GM18502 (cell line): ENCODE results near the gene SUCO.
"Not testable (repeated sequence)": the region's sequence is repeated elsewhere in the genome, so short reads cannot be mapped to it uniquely, and the experiment has no call there.

Source experiments
- ATAC-seq: cut with Tn5 transposase; IDR thresholded peaks from one replicate; pipeline ENCODE4 v1.9.1; 2021; ENCODE audit warnings: mild to moderate bottlenecking; ENCODE audit not compliant: unreplicated experiment, poor library complexity

The SUCO gene

DNA sequence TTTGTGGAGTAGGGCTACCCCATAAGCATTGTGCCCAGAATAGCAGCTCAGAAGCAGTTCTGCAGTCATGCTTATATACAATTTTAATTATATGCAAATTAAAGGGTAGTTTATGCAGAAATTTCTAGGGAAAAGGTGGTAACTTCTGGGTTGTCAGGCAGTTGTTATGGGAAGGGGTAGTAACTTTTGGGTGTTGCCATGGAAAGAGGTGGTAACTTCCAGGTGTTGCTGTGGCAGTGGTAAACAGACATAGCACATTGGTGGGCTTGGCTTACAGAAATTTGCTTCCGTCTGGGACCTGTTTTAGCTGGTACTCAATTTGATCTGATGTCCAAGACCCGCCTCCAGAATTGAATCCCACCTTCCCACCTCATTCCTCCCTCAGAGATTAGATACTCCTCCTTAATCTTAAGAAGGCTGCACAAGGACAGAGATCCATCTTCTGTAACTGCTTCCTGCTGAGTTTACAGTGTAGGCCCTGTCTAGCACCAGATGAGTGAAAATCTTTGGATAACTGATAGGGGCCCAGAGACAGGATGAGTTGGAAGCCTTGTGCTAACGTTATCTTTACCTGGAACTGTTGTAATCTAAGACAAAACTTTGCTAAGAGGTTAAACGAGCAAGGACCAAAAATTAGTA lies 26.7 kb downstream of the SUCO start:
- no peak for ATAC-seq

DNA sequence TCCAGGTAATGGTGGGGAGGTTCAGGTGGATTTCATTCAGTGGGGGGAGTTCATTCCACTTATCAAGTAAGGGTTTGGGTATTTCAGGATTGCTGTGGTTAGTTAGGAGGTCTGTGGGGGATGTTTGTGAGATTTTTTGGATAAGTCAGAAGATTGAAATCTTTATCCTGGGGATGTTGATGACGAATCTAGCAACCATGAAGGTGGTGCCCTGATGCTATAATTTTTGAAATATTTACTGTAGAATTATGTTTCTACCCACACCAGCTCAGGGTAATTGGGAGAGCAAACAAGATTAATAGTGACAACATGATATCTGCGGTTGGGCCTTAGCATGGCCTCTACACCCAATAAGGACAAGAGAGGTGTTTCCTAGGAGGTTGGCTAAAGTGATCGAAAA lies 28.3 kb downstream of the SUCO start:
- no peak for ATAC-seq

DNA sequence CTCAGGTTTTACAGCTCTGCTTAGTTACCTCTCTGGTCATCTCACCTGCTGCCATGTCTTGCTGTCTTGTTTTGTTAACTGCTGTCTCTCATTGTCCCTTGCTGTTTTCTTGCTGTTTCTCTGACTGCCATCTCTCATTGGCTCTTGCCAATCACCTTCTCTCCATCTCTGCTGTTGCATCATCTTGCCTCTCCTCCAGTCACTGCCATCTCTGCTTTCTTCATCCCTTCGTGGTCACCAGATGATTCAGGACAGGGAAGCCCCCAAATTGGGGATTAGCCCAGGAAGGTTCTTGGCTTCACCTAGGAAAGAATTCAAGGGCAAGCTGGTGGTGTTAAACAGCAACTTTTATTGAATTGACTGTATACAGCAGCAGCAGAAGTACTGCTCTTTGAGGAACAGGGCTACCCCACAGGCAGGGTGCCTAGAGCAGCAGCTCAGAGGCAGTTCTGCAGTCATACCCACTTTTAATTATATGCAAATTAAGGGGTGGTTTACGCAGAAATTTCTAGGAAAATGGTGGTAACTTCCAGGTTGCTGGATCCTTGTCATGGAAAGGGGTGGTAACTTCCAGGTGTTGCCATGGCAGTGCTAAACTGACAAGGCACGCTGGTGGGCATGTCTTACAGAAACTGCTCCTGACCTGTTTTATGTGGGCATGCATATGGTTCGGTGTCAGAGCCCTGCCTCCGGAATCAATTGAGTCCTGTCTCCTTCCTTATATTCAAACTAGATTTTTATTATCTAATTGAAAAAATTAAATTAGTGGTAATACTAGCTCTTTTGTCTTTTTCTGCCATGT lies 33.4 kb downstream of the SUCO start:
- ATAC-seq: no peak

DNA sequence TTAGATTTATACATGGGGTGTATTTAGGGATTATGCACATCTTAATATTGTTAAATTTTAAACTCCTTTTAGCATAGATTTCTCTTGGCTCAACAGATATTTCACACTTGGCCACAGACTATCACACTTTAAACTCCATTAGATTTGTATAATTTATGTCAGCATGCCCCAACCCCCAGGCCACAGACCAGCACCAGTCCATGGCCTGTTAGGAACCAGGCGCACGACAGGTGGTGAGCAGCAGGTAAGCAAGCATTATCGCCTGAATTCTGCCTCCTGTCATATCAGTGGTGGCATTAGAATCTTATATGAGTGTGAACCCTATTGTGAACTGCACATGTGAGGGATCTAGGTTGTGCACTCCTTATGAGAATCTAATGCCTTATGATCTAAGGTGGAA lies 34.8 kb downstream of the SUCO start:
- ATAC-seq: no peak

DNA sequence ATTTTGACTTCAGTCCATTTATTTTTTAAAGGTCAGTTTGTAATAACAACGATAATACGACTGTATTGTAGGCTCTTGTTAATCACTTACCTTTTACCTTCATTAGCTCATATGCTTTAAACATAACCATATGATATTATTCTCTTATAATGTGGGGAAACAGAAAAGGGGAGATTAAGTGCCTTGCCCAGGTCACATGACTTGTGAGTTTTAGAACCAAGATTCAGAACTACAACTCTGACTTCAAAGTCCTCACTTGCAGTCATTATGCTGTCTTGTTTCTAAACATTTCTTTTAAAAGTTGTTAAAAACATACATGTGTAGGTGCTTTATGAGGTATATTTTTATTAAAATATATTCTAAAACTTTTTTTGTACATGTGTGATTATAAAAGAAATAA lies 41.1 kb downstream of the SUCO start:
- no peak for ATAC-seq

DNA sequence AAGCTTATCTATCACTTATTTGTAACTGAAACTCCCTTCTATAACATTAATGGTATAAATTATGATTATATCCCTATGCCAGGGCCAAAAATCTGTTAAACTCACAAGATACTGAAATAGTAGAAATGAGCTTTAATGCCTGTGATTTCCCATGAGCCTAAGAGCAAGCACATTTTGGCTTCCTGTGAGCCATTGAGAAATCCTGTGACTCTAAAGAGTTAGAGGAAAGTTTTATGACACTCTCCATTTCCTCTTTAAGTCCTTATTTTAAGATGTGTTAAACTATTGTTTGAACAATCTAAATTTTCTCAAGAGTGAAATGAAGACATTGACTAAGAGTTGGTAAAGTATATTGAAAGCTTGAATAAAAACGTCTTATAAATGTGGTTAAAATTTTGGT lies 45.6 kb downstream of the SUCO start:
- ATAC-seq: no peak

DNA sequence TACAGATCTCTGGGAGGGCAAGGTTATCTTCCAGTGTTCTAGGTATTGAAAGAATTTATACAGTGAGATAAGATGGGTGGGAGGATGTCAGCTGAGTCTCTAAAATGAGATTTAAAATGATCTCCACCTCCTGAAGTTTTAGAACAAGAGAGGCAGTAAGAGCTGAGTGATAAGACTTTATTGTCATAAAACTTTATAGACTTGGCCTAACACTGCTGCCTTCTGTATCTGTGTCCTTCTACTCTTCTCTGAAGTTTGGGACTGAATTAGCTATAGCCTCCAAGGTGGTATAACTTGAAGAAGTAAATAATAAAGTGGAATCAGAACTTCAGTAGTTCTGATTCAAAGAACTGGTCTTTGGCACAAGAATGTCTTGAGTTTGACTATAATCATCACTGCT lies 48.3 kb downstream of the SUCO start:
- ATAC-seq: no peak

DNA sequence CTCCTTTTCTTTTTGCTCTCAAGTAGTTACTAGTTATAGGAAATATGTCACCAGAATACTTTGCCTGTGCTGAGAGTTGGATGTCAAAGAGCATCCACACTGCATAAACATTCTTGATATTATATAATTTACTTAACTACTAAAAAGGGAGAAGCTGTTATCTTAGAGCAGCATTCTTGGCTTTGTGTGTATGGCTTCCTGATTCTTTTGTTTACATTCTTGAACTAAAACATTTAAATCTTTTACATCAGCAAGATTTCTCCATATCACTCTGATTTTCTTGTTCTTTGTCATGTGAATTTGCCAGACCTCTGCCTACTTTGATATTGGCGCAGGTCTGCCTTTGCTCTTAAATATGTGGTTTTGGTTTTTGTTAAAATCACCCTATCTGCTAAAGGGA lies 48.8 kb downstream of the SUCO start:
- ATAC-seq: no peak

DNA sequence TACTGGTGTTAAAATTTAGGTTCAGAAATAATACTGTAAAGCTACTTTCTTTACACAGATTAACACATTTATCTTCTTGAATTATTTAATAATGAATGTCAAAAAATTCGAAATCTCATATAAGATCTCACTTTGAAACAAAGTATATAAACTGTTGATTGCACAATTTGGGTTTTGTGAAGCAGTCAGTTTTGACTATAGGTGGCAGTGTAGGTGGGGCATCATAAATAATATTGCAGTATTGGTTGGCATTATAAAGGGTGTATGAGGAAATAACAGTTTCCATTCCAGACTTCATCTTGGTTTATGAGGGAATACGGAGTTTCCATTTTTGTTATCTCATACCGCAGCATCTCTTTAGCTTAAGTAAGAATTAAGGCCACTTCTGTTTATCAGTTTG lies 49.9 kb downstream of the SUCO start:
- ATAC-seq: no peak

DNA sequence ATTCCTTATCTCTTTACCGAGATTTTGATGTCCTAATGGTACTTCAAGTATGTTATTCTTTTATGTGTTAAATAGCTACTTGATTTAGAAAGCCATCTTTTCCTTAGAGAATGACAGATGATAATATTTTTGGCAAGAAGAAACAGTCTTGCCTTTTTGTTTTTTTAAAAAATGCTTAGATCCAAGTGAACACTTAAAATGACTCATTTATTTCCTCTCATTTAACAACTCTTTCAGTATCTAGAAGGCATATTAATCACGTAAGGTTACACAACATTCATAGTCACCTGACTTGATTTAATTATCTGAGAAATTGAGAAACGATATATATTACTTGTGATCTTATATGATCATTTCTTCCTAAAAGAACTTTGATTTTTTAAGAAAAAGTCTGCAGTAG lies 52.4 kb downstream of the SUCO start:
- no peak for ATAC-seq

DNA sequence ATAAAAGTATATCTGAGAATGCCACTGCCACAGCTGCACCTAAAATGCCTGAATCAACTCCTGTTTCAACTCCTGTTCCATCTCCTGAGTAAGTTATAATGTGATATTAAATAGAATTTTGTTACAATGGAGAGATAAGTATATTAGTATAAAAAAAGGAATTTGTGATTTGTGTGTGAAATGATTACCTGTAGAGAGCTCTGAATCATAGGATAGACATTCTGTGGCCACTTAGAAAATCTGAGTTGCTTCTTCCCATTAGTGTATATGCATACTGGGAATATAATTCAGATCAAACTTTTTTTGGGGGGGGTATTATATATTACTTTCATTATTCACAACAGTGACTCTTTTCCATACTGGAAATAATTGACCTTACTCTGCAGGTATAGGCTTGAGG lies 52.9 kb downstream of the SUCO start:
- ATAC-seq: no peak

DNA sequence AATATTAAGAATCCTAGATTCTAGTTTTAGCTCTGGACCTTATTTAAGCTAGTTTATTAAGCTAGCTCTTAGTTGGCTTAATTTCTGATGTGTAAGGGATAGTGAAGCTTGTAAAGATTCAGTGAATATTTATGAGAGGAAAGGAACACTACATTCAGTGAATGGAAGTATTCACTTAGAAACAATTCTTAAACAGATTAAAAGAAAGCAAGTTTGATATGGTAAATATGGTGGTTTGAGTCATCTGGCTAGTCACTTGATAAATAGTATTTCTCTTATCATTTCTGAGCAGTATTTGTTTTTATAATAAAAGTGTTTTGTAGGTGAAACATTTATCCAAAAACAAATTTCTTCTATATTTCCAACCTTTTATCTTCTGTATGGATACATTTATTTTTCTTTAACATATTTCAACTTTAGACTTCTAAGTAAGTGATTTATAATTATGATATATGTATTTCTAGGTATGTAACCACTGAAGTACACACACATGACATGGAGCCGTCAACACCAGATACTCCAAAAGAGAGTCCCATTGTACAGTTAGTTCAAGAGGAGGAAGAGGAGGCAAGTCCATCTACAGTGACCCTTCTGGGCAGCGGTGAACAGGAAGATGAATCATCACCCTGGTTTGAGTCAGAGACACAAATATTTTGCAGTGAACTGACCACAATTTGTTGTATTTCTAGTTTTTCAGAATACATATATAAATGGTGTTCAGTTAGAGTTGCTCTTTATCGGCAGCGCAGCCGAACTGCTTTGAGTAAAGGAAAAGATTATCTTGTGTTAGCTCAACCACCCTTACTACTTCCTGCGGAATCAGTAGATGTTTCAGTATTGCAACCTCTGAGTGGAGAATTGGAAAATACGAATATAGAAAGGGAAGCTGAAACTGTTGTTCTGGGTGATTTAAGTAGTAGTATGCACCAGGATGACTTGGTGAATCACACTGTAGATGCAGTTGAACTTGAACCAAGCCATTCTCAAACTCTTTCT lies 55.6 kb downstream of the SUCO start:
- ATAC-seq: no peak

DNA sequence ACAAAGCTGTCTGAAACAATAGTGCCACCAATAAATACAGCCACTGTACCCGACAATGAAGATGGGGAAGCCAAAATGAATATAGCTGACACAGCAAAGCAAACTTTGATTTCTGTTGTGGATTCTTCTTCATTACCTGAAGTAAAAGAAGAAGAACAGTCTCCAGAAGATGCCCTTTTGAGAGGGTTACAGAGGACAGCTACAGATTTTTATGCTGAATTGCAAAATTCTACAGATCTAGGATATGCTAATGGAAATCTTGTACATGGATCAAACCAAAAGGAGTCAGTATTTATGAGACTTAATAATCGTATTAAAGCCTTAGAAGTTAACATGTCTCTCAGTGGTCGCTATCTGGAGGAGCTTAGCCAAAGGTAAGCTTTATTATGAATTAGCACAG lies 56.6 kb downstream of the SUCO start:
- ATAC-seq: no peak

DNA sequence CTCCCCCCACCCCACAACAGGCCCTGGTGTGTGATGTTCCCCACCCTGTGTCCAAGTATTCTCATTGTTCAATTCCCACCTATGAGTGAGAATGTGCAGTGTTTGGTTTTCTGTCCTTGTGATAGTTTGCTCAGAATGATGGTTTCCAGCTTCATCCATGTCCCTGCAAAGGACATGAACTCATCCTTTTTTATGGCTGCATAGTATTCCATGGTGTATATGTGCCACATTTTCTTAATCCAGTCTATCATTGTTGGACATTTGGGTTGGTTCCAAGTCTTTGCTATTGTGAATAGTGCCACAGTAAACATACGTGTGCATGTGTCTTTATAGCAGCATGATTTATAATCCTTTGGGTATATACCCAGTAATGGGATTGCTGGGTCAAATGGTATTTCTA lies 58.5 kb downstream of the SUCO start:
- not testable (repeated sequence) for ATAC-seq

DNA sequence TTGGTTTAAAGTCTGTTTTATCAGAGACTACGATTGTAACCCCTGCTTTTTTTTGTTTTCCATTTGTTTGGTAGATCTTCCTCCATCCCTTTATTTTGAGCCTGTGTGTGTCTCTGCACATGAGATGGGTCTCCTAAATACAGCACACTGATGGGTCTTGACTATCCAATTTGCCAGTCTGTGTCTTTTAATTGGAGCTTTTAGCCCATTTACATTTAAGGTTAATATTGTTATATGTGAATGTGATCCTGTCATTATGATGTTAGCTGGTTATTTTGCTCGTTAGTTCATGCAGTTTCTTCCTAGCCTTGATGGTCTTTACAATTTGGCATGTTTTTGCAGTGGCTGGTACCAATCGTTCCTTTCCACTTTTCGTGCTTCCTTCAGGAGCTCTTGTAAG lies 62.1 kb downstream of the SUCO start:
- not testable (repeated sequence) for ATAC-seq

DNA sequence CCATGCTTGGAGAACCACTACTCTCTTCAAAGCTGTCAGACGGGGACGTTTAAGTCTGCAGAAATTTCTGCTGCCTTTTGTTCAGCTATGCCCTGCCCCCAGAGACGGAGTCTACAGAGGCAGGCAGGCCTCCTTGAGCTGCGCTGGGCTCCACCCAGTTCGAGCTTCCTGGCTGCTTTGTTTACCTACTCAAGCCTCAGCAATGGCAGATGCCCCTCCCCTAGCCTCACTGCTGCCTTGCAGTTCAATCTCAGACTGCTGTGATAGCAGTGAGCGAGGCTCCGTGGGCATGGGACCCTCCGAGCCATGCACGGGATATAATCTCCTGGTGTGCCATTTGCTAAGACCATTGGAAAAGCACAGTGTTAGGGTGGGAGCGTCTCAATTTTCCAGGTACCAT lies 63.8 kb downstream of the SUCO start:
- not testable (repeated sequence) for ATAC-seq

DNA sequence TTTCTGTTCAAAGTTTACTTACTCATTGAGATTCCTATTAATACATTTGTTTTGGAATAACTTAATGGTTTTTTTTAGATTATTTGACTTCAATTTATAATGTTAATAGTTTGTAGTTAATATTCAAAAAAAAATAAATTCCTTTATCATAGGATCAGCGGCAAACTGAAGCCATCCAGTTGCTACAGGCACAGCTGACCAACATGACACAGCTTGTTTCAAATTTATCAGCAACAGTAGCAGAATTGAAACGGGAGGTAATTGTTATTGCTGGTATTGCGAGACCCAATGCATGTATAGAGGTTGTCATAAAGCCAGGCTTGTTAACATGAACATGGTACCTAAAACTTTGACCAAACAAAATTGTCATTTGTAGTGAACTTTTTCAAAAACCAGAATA lies 67.0 kb downstream of the SUCO start:
- ATAC-seq: no peak

DNA sequence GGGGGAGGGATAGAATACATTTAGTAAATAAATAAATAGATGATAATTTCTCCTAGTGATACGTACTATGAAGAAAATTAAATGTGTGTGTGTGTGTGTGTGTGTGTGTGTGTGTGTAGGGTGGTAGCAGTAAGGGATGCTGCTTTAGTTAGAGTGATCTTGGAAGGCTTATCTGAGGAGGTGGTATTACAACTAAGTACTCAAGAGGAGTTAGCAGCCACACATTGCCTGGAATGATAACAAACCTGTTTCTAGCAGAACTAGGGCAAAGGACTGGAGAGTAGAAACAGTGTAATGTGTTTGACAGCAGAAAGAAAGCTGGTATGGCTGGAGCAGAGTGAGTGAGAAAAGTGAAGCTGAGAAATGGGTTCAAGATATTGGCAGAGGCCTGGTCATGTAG lies 67.7 kb downstream of the SUCO start:
- ATAC-seq: no peak

DNA sequence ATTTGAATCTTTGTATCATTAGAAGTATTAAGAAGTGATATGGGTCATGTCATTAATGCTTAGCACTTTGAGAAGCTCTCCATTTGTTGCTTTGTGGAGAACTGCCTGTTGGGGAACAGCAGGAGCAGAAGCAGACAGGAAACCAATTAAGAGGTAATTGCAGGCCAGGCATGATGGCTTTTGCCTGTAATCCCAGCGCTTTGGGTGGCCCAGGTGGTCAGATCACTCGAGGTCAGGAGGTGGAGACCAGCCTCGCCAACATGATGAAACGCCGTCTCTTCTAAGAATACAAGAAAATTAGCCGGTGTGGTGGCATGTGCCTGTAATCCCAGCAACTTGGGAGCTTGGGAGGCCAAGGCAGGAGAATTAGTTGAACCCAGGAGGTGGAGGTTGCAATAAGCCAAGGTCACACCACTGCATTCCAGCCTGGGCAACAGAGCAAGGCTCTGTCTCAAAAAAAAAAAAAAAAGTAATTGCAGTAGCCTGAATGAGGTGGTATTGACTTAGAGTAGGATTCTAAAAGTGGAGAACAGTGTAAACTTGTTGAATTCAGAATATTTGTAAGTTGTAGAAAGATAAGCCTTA lies 68.2 kb downstream of the SUCO start:
- ATAC-seq: no peak

DNA sequence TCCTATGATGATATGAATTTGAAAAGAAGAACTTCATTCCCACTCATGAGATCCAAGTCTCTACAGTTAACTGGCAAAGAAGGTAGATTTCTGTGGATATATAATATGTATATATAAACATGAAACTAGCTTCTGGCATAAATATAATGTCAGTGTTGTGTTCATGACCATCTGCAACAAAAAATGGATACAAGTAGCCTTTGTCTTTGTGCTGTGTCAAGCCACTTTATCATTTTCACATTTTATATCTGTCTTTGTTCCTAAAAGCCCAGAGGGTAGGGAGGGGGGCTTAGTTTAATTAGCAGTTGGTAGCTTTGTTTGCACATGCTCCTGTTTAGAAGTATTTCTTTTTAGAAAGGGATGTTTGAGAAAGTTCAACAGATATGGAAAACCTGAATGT lies 69.8 kb downstream of the SUCO start:
- no peak for ATAC-seq

DNA sequence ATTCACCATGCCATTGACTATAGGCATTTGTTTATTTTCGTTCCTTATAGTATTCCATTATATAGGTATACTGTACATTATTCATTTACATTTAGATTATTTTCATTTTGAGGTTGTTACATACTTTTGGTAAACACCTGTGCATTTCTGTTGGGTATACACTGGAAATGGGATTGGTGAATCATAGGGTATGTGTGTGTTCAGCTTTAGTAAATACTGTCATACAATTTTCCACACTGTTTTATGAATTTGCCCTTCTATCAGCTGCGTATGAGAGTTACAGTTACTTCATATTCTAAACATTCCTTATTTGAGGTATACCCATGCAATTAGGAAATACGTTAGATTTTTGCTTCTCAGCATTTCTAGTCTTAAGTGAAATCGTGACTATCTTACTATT lies 70.9 kb downstream of the SUCO start:
- no peak for ATAC-seq
